ENCODE measurements around the gene GABARAPL2. TPM values are rescaled to one million over a fixed set of nuclear protein-coding genes. Genes with fewer than 3 reads are reported as not detected.

GABARAPL2 gene
- total RNA-seq, 4 donors from 2014 or later = 74.6 to 118 (median 105) TPM

GRCh38 chr16:75621170-75621477 is 54.9 kb downstream of the GABARAPL2 start:
- TF ChIP-seq CTCF (IDR thresholded peaks at IDR 0.05; ENCODE audit: low read depth) = no peak

GRCh38 chr16:75622761-75623605 is 56.8 kb downstream of the GABARAPL2 start, which contains the start of gene ADAT1:
ADAT1 (minus strand) TSS chr16:75623281; CDS start chr16:75620799, 2,482 bp downstream.
- no peak for TF ChIP-seq CTCF (IDR thresholded peaks at IDR 0.05; ENCODE audit: low read depth)

- TF ChIP-seq CTCF (IDR thresholded peaks at IDR 0.05; ENCODE audit: low read depth) = no peak
Observed at GRCh38 chr16:75624921-75625334, 58.7 kb downstream of the GABARAPL2 start.

- TF ChIP-seq CTCF (IDR thresholded peaks at IDR 0.05; ENCODE audit: low read depth) = no peak
Observed at GRCh38 chr16:75626806-75627205, 60.6 kb downstream of the GABARAPL2 start.

Other genes starting within 250 kb of the GABARAPL2 start
- 10 to 100 TPM; 38.6 to 60.7 (median 57.0) TPM for gene CFDP1, start 132.9 kb upstream of the GABARAPL2 start, total RNA-seq
- 10 to 100 TPM; 14.8 to 20.5 (median 18.0) TPM for gene TMEM170A, start 101.7 kb upstream of the GABARAPL2 start, total RNA-seq
- not detected for gene CHST6, start 70.9 kb upstream of the GABARAPL2 start, total RNA-seq
- gene CHST5, start 30.3 kb upstream of the GABARAPL2 start, total RNA-seq = under 1 TPM in 1 of 4 donors, not detected in 3; 0.19 TPM
- 1 to 10 TPM; 2.9 to 6.2 (median 4.7) TPM for gene TMEM231, start 10.1 kb upstream of the GABARAPL2 start, total RNA-seq
- gene ADAT1, start 56.9 kb downstream of the GABARAPL2 start, total RNA-seq = 10 to 100 TPM; 31.3 to 57.1 (median 41.7) TPM
- gene KARS1, start 81.3 kb downstream of the GABARAPL2 start, total RNA-seq = 100 to 1,000 TPM in 3 of 4 donors, 10 to 100 TPM in 1; 89.6 to 135 (median 107) TPM
- 10 to 100 TPM; 49.1 to 91.6 (median 66.2) TPM for gene TERF2IP, start 81.4 kb downstream of the GABARAPL2 start, total RNA-seq
- not detected for gene CPHXL2, start 110.6 kb downstream of the GABARAPL2 start, total RNA-seq
- not detected for gene DUXB, start 135.1 kb downstream of the GABARAPL2 start, total RNA-seq
- not detected for gene CPHXL, start 160.1 kb downstream of the GABARAPL2 start, total RNA-seq